ENCODE data around the gene YAP1.
"Not testable (repeated sequence)": the region's sequence is repeated elsewhere in the genome, so short reads cannot be mapped to it uniquely, and the experiment has no call there.

YAP1 gene

DNA sequence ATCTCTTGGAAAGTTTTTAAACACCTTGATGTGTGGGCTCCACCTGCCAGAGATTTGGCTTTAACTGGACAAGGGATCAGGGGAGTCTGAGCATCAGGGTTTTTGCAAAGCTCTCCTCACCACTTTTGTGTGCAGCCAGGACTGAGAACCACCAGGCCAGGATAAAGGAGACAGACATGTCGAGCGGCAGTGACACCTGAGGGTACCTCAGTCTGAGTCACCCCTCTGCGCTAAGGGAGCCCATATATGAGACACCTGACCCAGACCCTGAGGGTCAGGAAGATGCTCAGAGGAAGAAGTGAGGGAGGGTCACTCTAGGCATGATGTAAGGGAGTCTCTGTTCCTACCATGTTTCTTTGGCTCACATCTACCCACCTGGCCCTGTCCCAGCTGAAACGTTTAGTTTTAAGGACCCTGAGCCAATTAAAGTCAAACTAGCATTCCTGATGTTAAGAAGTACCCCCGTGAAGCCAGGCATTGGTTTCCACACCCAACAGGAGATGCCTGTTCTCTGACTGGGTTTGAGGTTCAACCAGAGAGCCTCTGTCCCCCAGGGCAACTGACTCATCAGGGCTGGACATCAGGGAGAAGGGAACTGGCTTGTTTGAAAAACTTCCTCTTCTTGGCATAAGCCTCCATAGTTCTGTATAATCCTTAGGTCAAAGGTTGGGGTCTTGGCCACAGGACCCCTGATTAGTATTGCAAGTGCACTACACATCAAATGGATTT is 134.6 kb downstream of the YAP1 start:
- no peak for DNase-seq

DNA sequence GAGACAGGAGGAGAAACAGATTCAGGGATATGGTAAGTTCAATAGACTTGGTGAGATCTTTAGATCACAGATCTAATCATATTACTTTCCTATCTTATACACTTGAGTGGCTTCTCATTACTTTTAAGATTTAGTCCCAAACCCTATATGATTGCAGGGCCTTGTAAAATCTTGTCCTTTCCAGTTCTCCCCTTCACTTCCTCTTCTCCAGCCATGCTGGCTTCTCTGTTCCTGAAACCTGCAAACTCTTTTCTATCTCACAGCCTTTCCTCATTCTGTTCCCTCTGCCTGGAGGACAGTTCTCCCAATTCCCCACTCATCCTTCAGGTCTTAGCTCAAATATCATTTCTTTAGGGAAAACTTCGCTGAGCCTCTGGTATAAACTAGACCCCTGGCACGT is 141.2 kb downstream of the YAP1 start:
- DNase-seq = no peak

DNA sequence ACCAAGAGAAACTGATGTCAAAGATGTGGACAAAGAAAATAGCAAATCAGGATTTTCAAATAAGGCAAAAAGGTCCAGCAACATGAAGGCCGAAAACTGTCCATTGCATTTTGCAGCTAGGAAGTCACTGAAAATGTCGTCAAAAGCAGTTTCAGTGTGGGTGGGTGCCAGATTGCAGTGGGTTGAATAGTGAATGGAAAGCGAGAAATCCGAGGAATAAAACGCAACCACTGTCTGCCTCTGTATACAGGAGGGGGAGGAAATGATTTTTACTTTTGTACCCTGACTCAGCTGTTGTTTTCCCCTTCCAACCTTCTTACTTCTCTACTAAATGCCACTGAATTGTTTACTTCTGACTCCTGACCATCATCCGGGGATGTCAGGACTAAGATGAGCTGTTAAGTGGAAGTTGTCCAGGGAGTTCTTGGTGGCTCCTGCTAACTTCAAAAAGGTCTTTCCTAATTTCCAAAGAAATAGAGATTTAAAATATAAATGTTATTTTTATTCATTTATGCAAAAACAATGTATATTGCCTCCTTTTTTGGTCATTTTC is 142.2 kb downstream of the YAP1 start:
- DNase-seq = no peak

DNA sequence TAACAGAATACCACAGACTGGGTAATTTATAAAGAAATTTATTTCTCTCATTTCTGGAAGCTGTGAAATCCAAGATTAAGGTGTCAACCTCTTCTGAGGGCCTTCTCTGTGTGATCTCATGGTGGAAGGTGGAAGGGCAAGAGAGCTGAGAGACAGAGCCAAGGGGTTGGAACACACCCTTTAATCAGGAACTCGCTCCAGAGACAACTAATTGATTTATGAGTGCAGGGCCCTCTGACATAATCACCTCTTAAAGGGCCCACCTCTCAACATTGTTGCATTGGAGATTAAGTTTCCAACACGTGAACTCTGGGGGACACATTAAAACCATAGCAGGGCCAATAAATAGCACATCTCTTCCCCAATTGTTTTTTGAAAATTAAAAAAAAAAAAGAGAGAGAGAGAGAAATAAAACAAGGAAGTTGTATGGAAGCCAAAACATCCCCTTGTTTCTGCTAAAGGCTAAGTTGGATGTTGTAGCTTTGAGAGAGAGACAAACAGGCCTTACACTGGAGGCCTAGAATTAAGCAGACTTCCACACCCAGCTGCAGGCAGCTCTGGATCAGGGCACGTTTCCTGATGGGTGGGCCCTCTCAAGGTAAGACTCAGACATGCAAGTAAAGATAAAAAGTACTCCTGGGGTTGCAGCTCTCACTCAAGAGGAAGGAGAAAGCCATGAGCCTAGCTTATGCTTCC is 142.9 kb downstream of the YAP1 start:
- no peak for DNase-seq

DNA sequence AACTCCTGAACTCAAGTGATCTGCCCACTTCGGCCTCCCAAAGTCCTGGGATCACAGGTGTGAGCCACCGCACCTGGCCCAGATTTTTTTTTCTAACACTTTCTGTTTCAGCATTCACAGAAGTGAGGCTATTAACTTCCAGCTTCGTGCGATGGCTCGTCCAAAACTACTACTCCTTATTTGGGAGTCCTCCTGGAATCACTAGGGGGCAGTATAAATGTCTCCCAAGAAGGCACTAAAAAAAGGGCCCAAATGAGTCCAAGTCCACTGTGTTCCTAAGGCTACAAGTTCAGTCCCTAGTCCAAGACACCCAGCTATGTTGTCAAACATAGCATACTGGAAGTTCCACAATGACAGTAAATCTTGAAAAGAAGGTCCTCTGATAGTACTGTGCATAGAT is 143.8 kb downstream of the YAP1 start:
- DNase-seq = peak in 1 of 2 donors; percentile 12

DNA sequence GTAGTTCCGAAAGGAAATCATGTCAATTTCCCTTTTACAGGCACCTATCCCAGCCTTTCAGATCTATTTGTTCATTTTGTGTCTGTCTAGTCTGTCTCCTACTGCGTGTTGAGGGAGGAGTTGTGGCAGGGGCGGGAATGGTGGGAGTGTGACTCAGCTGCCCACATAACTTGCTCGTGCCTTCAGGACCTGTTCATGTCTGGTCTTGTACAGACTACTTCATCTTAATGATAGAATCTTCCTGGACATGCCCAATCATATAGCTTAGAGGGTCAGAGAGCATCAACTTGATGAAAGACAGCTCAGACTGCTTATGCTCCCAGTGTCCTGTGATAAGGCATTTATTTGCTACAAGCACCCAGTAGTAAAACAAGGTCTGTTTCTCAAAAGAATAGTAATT is 146.0 kb downstream of the YAP1 start:
- no peak for DNase-seq

DNA sequence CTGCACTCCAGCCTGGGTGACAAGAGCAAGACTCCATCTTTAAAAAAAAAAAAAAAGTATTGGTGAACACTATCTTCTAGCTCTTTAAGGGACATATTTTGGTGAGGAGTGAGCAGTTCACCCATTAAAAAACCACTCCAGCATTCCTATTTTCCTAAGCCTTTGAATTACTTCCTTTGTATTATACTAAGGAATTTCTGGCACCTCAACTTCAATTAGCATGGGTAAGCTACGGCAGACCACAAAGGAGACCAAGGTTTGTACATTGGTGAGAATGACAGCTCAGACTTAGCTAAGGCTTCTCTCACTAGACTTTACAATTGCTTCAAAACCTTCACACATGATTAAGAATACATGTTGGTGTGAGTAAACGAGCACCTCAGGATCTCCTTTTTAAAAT is 150.0 kb downstream of the YAP1 start:
- no peak for DNase-seq

DNA sequence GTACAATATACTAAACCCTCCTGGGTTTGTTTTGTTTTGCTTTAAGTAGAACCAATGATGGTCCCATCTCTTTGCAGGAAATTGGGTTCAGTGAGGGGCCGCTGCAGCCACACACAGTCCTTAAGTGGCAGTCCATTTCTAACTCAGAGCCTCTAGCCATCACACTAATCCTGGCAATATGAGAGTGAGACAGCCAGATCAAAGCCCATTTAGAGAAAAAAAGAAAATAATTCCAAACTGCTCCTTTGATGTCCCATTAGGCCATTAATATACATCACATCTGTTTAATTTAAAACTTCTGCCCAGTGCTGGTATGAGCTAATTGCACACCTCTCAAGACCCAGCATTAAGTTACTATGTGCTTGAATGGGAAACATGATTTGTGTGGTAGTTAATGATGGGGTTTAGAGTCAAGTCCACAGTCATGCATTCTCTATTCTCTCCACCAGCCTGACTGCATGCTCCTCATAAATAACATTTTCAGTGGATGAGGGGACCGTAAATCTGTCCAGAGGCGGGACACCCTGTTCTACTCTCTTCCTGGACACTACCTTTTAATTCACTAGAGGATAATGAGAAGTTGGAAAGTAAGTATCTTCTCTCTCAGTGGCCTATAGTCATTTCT is 153.2 kb downstream of the YAP1 start:
- no peak for DNase-seq

DNA sequence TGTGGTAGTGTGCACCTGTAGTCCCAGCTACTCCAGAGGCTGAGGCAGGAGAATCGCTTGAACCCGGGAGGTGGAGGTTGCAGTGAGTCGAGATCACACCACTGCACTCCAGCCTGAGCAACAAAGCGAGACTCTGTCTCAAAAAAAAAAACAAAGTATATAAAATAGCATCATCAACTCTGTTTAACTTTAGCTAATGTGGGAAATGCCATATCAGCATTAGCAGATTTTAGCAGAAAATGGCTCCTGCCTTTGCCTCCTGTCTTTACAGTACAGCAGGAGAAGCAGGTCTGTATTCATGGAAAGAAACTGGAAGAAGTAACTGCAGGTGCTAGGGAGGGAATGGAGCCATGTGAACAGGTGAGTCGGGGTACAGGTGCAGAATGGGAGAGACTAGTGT is 154.5 kb downstream of the YAP1 start:
- DNase-seq = not testable (repeated sequence)

DNA sequence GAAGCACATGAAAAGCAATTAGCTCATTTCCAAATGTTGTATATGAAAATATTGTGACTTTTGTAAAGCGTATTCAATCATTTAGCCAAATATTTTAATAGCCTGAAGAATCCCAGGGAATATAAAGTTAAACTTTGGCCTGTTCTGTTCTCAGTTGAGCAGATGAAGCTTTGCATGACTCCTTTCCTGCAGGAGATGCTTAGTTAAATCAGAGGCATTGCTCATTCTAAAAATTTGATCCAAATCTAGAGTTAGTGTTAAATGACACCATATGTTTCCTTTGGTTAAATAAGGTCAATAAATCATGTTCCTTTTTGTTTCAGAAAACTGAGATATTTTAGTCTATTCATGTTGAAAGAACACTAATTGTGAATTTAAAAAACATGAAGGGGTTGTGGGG is 155.9 kb downstream of the YAP1 start:
- no peak for DNase-seq

DNA sequence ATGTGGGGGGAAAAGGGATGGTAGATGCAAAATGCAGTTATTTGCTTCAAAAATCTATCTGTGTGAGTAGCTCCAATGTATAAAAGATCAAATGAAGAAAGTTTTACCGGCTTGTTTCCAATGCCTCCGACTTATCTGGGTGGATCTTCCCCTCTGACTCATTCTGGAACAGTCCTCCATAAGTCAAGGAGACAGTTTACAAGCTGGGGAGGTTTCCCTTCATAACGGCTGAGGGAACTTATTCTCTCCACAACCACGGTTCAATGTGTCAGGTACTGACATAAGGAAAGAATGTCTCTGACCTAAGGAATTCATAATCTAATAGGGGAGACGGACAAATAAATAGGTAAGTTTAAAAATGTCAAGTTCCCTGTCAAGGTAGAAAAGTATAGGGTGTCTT is 157.4 kb downstream of the YAP1 start:
- DNase-seq = no peak

DNA sequence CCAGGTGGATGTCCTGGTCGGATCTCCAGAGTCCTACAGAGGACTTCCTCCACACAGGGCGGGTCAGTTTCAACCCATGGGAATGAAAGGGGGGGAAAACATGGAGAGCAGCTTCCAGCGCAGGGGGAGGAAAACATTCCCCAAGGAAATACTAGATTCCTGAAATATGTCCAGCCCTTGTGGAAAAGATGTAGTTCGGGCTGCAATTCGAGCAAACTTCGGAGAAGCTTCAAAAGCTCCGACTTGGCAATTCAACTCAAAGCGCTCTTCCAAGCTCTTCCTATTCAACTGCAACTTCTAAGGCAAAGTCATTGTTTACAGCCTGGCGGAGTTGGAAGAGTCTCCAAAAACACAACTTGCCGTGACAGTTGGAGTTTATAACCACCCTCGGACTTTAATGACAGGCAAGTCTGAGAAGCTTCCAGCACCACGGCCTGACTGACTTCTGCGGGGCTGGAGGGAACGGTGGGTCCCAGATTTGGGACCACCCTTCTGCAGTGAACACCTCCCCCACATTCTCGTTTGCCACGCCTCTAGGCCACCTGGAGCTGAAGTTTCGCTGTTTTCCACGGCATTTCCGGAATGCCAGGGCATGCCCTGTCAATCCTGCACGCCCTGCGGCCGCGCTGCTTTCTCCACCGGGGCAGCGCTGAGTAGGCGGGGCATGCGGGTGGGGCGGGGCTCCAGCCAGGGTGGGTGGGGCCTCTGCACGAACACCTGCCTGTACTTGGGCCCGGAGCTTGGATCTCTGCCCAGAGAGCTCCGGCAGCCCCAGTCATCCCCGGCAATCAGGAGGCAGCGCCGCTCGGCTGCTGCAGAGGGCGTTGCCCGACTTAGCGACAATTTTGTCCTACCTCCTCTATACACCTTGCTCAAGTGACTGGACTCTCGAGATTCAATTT is 158.1 kb downstream of the YAP1 start:
- peak; percentile 88 to 89 for DNase-seq

DNA sequence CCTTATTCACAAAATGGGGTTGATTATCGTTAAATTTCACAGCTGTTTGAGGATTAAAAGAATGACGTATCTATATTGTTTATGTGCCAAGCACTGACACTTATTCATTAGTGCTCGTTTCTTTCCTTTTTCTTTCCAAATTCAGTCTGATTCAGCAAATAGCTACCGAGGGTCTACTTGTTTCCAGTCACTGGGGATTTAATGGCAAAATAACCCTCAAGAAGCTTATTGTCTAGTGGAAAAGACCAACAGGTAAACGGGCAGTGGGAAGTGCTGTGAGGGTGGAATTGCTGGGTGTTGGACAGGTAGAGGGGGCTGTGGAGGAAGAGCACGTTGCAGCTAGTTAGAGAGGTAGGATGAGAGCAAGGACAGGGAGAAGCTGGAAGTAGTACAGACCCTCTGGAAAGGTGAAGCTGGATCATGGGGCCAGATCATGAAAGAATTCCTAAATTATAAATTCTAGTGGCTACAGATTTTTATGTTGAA is 158.8 kb downstream of the YAP1 start:
- no peak for DNase-seq

DNA sequence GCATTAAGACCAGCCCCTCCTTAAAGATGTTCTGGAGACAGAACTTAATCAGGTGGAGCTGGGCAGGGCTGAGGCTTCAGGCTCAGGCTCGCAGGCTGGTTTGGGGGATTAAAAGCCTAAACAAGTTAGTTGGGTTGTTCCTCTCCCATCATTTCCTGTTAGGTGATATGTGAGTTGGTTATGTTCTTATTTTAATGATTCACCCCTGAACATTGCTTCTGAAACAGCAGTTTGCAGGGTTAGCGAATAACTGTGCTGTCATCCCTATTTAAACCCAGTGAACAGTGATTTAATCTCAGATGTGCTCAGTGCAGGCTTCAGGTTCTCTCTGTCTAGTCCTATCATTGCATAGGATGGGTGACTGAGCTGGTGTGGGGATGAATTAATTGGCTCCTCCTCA is 159.7 kb downstream of the YAP1 start:
- no peak for DNase-seq

DNA sequence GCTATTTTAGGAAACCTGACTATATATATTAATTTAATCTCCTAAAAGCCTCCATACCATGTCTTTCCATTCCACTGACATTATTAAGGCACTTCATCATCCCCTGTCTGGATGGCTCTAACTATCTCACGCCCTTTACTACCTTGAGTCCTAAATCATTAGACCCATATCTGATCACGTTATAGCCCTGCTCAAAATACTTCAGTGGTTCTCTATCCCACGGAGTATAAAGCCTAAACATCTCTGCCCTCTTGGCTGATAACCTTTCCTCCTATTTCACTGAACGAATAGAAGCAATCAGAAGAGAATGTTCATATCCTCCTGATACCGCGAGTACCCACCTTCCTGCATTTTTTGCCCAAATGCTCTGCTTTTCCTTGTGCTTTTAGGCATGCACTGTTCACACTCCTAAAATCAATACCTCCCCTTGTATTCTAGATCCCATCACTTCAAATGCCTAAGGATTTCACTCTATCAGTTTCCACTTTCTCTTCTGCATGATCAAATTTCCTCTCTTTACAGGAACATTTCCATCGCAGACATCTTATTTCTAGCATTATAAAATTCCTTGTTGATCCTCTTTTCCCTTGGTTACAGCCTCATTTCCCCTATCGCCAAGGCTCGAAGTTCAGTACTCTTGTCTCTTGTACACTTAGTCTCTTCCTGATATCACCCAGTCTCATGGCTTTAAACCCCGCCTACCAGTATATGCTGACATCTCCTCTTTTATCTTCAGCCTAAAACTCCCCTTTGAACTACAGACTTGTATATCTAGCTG is 162.0 kb downstream of the YAP1 start:
- DNase-seq = no peak

DNA sequence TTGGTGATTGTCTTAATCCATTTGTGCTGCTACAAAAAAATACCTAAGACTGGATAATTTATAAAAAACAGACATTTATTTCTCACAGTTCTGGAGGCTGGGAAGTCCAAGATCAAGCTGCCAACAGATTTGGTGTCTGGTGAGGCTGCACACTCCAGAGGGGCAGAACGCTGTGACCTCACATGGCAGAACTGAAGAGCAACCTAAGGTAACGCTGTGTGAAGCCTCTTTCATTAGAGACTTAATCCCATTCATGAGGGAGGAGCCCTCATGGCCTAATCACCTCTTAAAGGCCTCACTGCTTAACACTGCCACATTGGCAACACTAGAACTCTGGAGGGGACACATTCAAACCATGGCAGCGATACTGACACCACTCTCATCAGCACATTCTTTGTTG is 164.4 kb downstream of the YAP1 start:
- no peak for DNase-seq

DNA sequence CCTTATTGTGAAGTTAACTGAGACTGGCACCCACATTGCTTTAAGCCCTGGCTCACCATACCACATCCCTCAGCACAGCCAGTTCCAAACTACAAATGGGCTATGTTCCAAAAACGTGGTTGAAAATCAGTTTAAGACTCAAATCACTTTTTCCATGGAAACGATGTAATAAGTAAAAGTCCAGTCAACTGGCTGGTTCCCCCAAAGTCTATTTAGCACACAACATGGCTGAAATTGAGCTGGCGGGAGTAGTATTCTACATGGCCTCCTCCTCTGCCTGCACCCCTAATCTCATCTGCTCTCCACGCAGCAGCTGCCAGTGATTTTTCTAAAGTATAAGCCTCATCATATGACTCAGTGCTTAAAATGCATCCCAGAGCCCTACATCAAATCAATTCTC is 166.1 kb downstream of the YAP1 start:
- DNase-seq = no peak

DNA sequence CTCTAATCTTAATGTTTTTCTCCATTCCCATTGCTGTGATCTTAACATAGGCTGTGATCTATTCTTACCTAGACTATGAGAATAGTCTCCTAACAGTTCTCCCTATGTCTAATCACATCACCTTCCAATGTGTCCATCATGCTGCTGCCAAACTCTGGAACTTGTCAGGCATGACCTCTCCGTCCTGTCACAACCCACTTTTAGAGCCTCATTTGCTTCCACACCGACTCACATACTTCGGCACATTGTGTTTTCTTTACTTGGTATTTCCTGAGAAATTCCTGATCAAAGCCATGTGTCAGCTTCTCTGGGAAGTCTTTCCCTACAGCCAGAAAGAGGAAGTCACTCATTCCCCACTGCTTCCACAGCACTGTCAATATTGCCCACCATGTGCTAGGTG is 166.5 kb downstream of the YAP1 start:
- no peak for DNase-seq

DNA sequence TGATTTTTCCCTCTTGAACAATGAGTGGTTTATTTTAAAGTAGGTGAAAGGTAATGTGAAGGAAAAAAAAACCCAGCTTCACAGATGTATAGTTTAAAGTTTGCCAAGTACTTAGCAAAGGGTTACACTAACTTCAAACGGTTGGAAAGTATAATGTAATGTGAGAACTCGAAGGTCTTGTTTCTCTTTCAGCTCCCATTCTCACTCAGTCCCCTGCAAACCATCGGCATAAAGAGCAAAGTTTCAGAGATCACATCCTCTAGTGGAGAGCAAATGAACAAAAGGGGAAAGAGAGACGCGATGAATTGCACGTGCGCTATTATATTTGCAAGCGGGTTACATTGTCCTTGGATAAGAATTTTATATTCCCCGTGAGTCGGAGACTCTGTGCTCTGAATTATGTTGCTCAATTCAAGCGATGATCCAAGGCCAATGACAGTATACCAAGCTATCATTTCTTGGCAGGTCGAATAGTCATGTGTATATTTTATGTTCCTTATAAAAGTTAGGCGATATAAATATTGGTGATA is 169.5 kb downstream of the YAP1 start:
- DNase-seq = no peak

DNA sequence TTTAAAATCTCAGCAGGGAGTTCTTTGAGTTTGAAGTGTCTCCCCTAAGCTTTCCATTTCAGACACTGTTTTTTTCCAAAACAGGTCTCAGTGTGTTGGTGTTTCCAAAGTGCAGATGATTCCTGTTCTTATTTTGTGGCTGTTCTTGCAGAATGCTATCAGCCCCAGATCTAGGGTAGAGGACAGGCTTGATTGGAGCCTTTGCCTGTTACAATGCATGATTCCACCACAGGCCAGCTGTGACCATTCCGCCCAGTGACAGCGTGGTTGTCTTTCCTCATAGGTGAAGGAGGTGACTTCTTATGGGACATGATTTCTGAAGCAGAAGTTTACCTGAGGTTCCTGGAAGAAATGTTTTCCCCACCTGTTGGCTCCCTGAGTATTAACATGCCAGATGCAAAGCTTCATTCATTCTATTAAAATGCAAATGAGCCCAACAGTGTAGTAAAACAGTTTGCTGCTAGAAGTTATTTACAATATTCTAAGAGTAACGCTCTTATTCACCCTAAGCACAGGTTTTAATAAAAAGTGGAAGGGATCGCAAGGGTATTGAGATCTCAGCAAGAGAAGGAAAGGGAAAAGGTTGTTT is 170.1 kb downstream of the YAP1 start:
- no peak for DNase-seq

All from CD4-positive, alpha-beta T cell treated with Interleukin-1 beta for 1 hour (primary cell).